GM12875 (cell line): ENCODE measurements around the gene TBC1D16.

ENCODE experiments used
- H3K4me3 ChIP-seq: one replicate; pipeline ENCODE4 v1.5.1; 2011; ENCODE audit warnings: low read depth, low read length, control low read depth
- TF ChIP-seq, protein P1 (sequence below): IDR thresholded peaks from 2 replicates; pipeline ENCODE4 v1.5.1; 2011; ENCODE audit warnings: low read depth, mild to moderate bottlenecking, control low read depth, inconsistent platforms, low read length, moderate library complexity, borderline replicate concordance; ENCODE audit not compliant: insufficient read depth

TBC1D16 gene

DNA sequence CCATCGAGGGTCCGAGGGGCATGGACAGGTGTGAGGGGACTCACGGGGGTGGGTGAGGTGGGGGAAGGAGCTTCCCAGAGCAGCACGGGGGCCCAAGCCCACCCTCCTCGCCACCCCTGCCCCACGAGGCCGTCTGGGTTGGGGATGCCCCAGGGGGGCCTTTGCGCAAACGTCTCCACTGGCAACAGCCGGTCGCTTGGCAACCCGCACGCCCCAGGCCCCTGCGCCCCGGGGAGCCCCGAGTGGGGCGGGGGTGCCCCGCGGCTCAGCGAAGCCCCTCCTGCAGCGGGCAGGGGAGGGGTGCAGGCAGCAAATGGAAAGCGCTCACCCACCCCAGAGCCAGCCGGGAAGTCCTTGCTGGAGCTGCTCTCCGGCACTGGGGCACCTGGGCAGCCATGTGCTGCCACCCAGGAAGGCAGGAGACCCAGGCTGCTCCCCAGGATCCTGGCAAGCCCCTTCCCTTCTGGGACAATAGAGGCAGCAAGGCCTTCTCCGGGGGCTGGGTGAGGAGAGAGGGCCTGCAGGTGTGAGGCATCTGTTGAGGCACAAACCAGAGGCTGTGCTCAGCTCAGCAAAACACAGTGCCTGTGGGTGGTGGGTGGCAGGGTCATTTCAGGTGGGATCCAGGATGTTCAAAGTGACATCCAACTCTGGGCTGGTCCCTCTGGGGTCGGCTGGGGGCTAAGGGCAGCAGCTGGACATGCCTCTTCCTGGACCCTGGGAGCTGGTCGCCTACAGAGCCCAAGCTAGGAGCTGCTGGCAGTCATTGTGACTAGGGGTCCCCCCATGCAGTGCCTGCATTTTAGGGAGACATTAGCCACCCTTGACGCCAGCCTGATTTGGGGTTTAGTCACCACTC lies 115.6 kb downstream of the TBC1D16 start:
- H3K4me3 ChIP-seq, result no peak overlapping the region
- TF ChIP-seq, protein P1, sequence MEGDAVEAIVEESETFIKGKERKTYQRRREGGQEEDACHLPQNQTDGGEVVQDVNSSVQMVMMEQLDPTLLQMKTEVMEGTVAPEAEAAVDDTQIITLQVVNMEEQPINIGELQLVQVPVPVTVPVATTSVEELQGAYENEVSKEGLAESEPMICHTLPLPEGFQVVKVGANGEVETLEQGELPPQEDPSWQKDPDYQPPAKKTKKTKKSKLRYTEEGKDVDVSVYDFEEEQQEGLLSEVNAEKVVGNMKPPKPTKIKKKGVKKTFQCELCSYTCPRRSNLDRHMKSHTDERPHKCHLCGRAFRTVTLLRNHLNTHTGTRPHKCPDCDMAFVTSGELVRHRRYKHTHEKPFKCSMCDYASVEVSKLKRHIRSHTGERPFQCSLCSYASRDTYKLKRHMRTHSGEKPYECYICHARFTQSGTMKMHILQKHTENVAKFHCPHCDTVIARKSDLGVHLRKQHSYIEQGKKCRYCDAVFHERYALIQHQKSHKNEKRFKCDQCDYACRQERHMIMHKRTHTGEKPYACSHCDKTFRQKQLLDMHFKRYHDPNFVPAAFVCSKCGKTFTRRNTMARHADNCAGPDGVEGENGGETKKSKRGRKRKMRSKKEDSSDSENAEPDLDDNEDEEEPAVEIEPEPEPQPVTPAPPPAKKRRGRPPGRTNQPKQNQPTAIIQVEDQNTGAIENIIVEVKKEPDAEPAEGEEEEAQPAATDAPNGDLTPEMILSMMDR, result no peak

DNA sequence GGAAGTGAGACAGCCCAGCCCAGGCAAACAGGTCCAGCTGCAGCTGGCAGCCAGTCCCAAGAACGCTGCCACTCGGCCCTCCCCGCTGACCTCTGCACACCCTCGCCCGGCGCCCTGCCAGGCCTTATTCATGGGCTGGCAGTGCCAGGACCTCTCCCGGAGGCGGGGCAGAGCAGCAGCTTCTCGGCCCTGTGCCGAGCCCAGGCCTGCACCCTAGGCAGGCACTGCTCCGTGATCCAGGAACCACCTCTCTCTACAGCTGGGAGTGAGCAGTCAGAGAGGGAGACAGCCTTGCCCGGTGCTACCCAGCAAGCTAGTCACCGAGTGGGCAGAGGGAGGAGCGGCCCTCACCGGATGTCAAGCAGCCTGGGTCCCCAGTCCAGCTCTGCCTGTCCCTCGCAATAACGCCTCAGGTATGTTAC lies 116.5 kb downstream of the TBC1D16 start:
- H3K4me3 ChIP-seq, result no peak overlapping the region
- TF ChIP-seq, protein P1, result no peak

DNA sequence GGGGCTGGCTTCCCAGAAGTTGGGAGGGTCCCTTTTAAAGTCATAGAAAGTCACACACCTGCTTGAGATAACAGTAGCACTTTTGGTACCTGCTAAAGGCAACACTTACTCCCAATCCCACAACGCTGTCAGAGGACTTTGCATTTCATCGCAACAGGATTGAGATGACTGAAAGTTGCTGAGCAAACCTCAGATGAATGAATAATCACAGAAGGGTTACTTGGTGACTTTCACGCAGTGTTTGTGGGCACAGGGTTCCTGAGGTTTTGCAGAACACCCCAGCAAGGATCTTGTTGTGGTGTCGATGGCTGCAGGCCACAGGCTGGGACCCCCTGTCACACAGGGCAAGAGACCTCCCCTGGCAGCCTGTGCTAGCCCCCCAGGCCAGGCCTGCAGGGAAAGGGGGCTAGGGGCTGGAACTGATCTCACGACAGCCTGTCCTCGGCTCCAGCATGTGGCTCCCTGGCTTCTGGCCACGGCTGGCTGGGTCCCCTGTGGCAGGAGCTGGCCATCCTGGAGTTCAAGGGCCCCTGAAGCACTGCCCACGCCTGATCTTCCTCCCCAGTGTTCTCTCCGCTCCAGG lies 117.0 kb downstream of the TBC1D16 start:
- TF ChIP-seq, protein P1, result no peak
- no peak overlapping the region for H3K4me3 ChIP-seq

DNA sequence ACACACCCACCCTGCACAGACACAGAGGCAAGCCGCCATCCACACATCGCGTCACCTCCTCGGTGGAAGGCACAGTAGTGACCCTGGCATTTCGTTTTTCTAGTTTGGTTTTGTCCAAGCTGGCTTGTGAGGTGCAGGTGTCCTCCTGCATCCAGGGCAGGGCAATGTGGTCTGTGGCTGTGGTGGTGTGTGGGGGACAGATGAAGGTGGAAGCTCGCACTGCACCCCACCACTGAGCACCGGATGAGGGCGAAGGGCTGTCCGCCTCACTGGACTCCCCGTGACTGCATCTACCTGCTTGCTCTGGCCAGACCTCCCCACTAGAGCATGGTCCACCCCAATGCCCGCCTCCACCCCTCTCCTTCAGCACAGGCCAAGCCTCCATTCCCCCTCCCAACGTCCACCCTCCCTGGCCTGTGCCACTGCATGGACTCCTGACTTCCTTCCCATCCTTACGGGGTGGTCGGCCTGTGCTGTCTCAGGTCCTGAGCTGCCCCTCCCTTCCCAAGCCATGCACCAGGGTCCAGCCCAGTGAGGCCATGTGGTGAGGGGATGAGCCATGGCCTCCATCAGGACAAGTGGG lies 117.7 kb downstream of the TBC1D16 start:
- TF ChIP-seq, protein P1, result no peak
- H3K4me3 ChIP-seq, result no peak overlapping the region

DNA sequence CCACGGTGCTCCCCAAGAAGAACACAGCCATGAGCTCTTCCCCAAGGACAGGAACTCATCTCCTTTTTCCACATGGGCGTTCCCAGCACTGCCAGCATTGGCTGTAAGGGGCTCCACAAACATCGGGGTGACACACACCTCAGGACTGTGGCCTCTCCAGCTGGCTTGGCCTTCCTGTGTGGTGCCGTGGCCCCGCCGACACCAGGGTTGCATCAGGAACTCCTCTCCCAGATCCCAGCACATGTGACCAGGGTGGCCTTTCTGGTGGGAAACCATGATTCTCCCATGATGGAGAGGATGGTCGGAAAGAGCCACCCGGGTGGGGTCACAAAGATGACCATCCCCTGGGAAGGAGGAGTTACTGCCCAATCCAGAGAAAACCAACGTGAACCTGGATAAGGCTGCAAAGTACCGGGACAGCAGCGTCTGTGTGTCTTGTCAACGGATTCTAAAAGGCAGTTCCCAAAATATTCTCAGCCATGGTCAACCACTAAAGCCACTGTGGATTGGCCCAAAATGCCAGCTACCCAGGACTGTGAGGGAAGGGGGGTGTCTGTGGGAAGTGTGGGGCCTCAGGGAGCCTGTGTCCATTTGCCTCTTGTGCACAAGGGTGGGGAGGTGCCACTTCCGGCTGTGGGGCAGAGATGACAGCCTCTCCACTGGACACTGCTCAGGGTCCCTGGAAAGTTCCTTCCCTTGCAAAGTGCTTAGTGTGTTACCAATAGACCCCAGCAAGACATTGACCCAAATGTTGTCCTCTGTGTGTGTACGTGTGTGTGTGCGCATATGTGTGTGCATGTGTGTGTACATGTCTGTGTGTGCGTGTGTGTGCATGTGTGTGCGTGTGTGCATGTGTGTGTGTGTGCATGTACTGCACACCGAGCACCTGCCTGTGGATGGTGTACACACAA lies 118.4 kb downstream of the TBC1D16 start:
- TF ChIP-seq, protein P1, result no peak
- no peak overlapping the region for H3K4me3 ChIP-seq

DNA sequence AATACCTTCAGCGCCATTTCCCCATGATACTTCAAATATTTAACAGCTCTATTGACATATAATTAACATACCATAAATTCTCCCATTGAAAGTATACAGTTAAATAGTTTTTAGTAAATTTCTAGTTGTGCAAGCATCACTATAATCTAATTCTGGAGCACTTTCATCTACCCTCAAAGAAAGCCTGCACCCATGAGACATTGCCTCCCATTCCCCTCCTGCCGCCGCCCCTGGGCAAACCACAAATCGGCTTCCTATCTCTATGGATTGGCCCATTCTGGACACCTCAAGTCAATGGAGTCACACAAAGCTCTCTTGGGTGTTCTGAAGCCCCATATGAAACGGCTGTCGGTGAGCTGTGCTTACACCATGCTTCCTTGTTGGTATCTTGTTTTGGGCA lies 119.2 kb downstream of the TBC1D16 start:
- TF ChIP-seq, protein P1, result no peak

More for the DNA sequence above, 119.2 kb downstream of the TBC1D16 start:
- no peak overlapping the region for H3K4me3 ChIP-seq
